ENCODE measurements around the gene KCNAB1. TPM values are rescaled to one million over a fixed set of nuclear protein-coding genes. Genes with fewer than 3 reads are reported as not detected.
"Not testable (repeated sequence)": the region's sequence is repeated elsewhere in the genome, so short reads cannot be mapped to it uniquely, and the experiment has no call there.

KCNAB1 gene
- total RNA-seq, 2 experiments from 2014 or later: not detected

DNA sequence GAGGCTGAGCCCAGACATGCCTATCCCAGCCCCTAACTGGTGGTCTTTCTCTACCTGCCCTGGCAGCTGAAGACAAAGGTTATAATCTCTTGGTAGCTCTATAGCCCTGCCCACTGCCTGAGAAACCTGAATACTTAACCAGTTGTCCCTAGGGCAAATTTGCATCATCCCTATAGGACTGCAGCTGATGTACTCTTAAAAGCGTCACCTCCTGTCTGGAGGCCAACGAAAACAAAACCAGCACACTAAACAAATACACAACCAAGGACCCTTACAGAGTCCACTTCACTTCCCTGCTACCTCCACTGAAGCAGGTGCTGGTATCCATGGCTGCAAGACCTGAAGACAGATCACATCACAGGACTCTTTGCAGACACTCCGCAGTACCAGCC is 98.0 kb downstream of the KCNAB1 start:
- TF ChIP-seq EZH2phosphoT487 (IDR thresholded peaks at IDR 0.05; ENCODE audit: borderline replicate concordance, low read depth, low read length): no peak
- TF ChIP-seq, protein P1, sequence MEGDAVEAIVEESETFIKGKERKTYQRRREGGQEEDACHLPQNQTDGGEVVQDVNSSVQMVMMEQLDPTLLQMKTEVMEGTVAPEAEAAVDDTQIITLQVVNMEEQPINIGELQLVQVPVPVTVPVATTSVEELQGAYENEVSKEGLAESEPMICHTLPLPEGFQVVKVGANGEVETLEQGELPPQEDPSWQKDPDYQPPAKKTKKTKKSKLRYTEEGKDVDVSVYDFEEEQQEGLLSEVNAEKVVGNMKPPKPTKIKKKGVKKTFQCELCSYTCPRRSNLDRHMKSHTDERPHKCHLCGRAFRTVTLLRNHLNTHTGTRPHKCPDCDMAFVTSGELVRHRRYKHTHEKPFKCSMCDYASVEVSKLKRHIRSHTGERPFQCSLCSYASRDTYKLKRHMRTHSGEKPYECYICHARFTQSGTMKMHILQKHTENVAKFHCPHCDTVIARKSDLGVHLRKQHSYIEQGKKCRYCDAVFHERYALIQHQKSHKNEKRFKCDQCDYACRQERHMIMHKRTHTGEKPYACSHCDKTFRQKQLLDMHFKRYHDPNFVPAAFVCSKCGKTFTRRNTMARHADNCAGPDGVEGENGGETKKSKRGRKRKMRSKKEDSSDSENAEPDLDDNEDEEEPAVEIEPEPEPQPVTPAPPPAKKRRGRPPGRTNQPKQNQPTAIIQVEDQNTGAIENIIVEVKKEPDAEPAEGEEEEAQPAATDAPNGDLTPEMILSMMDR (conservative IDR thresholded peaks at IDR 0.05; ENCODE audit: low read length): no peak
- CTCF ChIA-PET (ENCODE audit: unreplicated experiment): no interaction called here
- intact Hi-C loops (cut with micrococcal nuclease; ENCODE audit: unreplicated experiment): no loop called here

DNA sequence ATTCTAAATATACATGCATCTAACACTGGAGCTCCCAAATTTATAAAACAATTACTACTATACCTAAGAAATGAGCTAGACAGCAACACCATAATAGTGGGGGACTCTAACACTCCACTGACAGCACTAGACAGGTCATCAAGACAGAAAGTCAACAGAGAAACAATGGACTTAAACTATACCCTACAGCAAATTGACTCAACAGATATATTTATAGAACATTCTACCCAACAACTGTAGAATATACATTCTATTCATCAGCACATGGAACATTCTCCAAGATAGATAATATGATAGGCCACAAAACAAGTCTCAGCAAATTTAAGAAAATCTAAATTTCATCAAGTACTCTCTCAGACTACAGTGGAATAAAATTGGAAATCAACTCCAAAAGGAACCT is 102.0 kb downstream of the KCNAB1 start:
- H3K4me2 ChIP-seq (ENCODE audit: low read length); POLR2A ChIA-PET; H3K27ac ChIP-seq (ENCODE audit: low read depth, low read length, poor library complexity, severe bottlenecking); H3K9me2 ChIP-seq (ENCODE audit: insufficient read depth, low read length); H4K20me1 ChIP-seq (ENCODE audit: insufficient read depth, low read length); H3K79me2 ChIP-seq (ENCODE audit: insufficient read depth, low read depth, low read length); BruUV-seq (replicated peaks); H3K4me1 ChIP-seq (ENCODE audit: insufficient read depth, low read length, poor library complexity, severe bottlenecking); H3K9me3 ChIP-seq (ENCODE audit: low read length); H2AFZ ChIP-seq (ENCODE audit: low read length); H3K36me3 ChIP-seq (ENCODE audit: insufficient read depth, low read length); intact Hi-C loops (cut with micrococcal nuclease; ENCODE audit: unreplicated experiment); H3K4me3 ChIP-seq (ENCODE audit: low read depth, low read length, poor library complexity, severe bottlenecking); CTCF ChIA-PET (ENCODE audit: unreplicated experiment); DNase-seq (ENCODE audit: low spot score): not testable (repeated sequence)

More for the DNA sequence above, 98.0 kb downstream of the KCNAB1 start:
- no peaks in the 10 kb centered on the region for H3K4me1 ChIP-seq (ENCODE audit: insufficient read depth, low read length, poor library complexity, severe bottlenecking)
- no TSS peak for BruUV-seq (replicated peaks)
- H3K79me2 ChIP-seq (ENCODE audit: insufficient read depth, low read depth, low read length): no peaks in the 10 kb centered on the region
- H3K4me2 ChIP-seq (ENCODE audit: low read length): no peak overlapping the region
- H3K36me3 ChIP-seq (ENCODE audit: insufficient read depth, low read length): no peaks in the 10 kb centered on the region
- H3K27ac ChIP-seq (ENCODE audit: low read depth, low read length, poor library complexity, severe bottlenecking): no peak overlapping the region
- H4K20me1 ChIP-seq (ENCODE audit: insufficient read depth, low read length): no peaks in the 10 kb centered on the region
- no peaks in the 10 kb centered on the region for H3K9me3 ChIP-seq (ENCODE audit: low read length)
- H2AFZ ChIP-seq (ENCODE audit: low read length): no peak overlapping the region
- H3K9me2 ChIP-seq (ENCODE audit: insufficient read depth, low read length): no peaks in the 10 kb centered on the region
- no peak overlapping the region for H3K4me3 ChIP-seq (ENCODE audit: low read depth, low read length, poor library complexity, severe bottlenecking)
- DNase-seq (ENCODE audit: low spot score): no peak
- POLR2A ChIA-PET: interaction anchor here (0.6 kb wide), 1 partner anchor 19 kb away, joined by 3 read pairs; no protein-coding TSS in a partner anchor

DNA sequence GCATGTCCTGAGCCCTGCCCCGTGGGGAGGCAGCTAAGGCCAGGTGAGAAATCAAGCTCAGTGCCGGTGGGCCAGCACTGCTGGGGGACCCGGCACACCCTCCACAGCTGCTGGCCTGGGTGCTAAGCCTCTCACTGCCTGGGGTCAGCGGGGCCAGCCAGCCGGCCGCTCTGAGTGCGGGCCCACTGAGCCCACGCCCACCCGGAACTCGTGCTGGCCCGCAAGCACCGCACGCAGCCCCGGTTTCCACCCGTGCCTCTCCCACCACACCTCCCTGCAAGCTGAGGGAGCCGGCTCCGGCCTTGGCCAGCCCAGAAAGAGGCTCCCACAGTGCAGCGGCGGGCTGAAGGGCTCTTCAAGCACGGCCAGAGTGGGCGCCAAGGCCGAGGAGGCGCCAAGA is 103.7 kb downstream of the KCNAB1 start:
- H3K4me3 ChIP-seq (ENCODE audit: low read depth, low read length, poor library complexity, severe bottlenecking); H3K9me3 ChIP-seq (ENCODE audit: low read length); H3K4me2 ChIP-seq (ENCODE audit: low read length); H3K4me1 ChIP-seq (ENCODE audit: insufficient read depth, low read length, poor library complexity, severe bottlenecking); BruUV-seq (replicated peaks); H3K9me2 ChIP-seq (ENCODE audit: insufficient read depth, low read length); POLR2A ChIA-PET; H3K27ac ChIP-seq (ENCODE audit: low read depth, low read length, poor library complexity, severe bottlenecking); H4K20me1 ChIP-seq (ENCODE audit: insufficient read depth, low read length); H3K79me2 ChIP-seq (ENCODE audit: insufficient read depth, low read depth, low read length); DNase-seq (ENCODE audit: low spot score); CTCF ChIA-PET (ENCODE audit: unreplicated experiment); H2AFZ ChIP-seq (ENCODE audit: low read length); H3K36me3 ChIP-seq (ENCODE audit: insufficient read depth, low read length); intact Hi-C loops (cut with micrococcal nuclease; ENCODE audit: unreplicated experiment): not testable (repeated sequence)

Measured in OCI-LY7 (cell line).